HepG2 (cell line): Measurements from ENCODE around the gene NCOA3. TPM values are rescaled to one million over a fixed set of nuclear protein-coding genes. Genes with fewer than 3 reads are reported as not detected.

Experiments used
- ATM ChIP-seq: fragments of 450-650 bp; IDR thresholded peaks from 2 replicates; pipeline ENCODE4 v1.7.1; 2017; ENCODE audit warnings: mild to moderate bottlenecking, borderline replicate concordance
- FLYWCH1 ChIP-seq: sonication (generic); formaldehyde crosslinking; IDR thresholded peaks from 2 replicates; pipeline ENCODE4 v1.8.1; 2023; ENCODE audit warnings: mild to moderate bottlenecking, missing genetic modification reagents
- FOXA1 ChIP-seq, 2 experiments: fragments of 450-650 bp in 1 of 2; sonication (generic) in 1 of 2; formaldehyde crosslinking in 1 of 2; IDR thresholded peaks; 2 replicates each; pipeline versions ENCODE4 v1.4.0 to v1.6.1; 2016 to 2020; ENCODE audit warnings: missing genetic modification reagents in 1 of 2
- FOXK1 ChIP-seq: sonication (generic); formaldehyde crosslinking; IDR thresholded peaks from 2 replicates; pipeline ENCODE4 v1.4.0; 2020; ENCODE audit warnings: low read depth, missing genetic modification reagents, borderline replicate concordance
- FOXM1 ChIP-seq: sonication (generic); formaldehyde crosslinking; IDR thresholded peaks from 2 replicates; pipeline ENCODE4 v1.5.0; 2020; ENCODE audit warnings: missing genetic modification reagents
- GZF1 ChIP-seq: sonication (generic); formaldehyde crosslinking; IDR thresholded peaks from 2 replicates; pipeline ENCODE4 v1.5.1; 2020; ENCODE audit warnings: mild to moderate bottlenecking, missing genetic modification reagents
- KDM3A ChIP-seq: IDR thresholded peaks from 2 replicates; pipeline ENCODE4 v1.6.1; 2018; ENCODE audit warnings: low read depth, missing compliant biosample characterization
- LCORL ChIP-seq, 2 experiments: fragments of 450-650 bp in 1 of 2; sonication (generic) in 1 of 2; formaldehyde crosslinking in 1 of 2; IDR thresholded peaks; 2 replicates each; pipeline versions ENCODE4 v1.5.0 to v1.6.1; 2017 to 2020; ENCODE audit warnings: antibody characterized with exemption in 1 of 2, missing genetic modification reagents in 1 of 2
- MIER3 ChIP-seq: IDR thresholded peaks from 2 replicates; pipeline ENCODE4 v1.6.1; 2016; ENCODE audit warnings: missing compliant biosample characterization, borderline replicate concordance
- NAIF1 ChIP-seq: sonication (generic); formaldehyde crosslinking; IDR thresholded peaks from 2 replicates; pipeline ENCODE4 v1.5.0; 2020; ENCODE audit warnings: mild to moderate bottlenecking, missing genetic modification reagents, borderline replicate concordance
- TSC22D2 ChIP-seq: sonication (generic); formaldehyde crosslinking; IDR thresholded peaks from 2 replicates; pipeline ENCODE4 v1.5.1; 2020; ENCODE audit warnings: missing genetic modification reagents, mild to moderate bottlenecking, borderline replicate concordance
- ZNF234 ChIP-seq: sonication (generic); formaldehyde crosslinking; conservative IDR thresholded peaks from 2 replicates; pipeline ENCODE4 v1.5.1; 2020; ENCODE audit warnings: mild to moderate bottlenecking, missing genetic modification reagents
- ZNF235 ChIP-seq: sonication (generic); formaldehyde crosslinking; IDR thresholded peaks from 2 replicates; pipeline ENCODE4 v1.8.1; 2023; ENCODE audit warnings: mild to moderate bottlenecking, missing genetic modification reagents, borderline replicate concordance
- ZNF317 ChIP-seq: sonication (generic); formaldehyde crosslinking; IDR thresholded peaks from 2 replicates; pipeline ENCODE4 v1.5.0; 2020; ENCODE audit warnings: mild to moderate bottlenecking, missing genetic modification reagents
- ZNF432 ChIP-seq: sonication (generic); formaldehyde crosslinking; IDR thresholded peaks from 2 replicates; pipeline ENCODE4 v1.5.0; 2020; ENCODE audit warnings: missing genetic modification reagents, mild to moderate bottlenecking, borderline replicate concordance
- ZNF589 ChIP-seq: sonication (generic); formaldehyde crosslinking; conservative IDR thresholded peaks from 2 replicates; pipeline ENCODE4 v1.8.0; 2022; ENCODE audit warnings: mild to moderate bottlenecking, moderate library complexity, missing genetic modification reagents
- ZNF674 ChIP-seq: sonication (generic); formaldehyde crosslinking; IDR thresholded peaks from 2 replicates; pipeline ENCODE4 v1.5.0; 2020; ENCODE audit warnings: low read depth, mild to moderate bottlenecking, missing genetic modification reagents
- ZNF7 ChIP-seq: IDR thresholded peaks from 2 replicates; pipeline ENCODE4 v1.6.1; 2016; ENCODE audit warnings: missing biosample characterization, missing genetic modification reagents
- ZNF703 ChIP-seq: sonication (generic); formaldehyde crosslinking; IDR thresholded peaks from 2 replicates; pipeline ENCODE4 v1.5.1; 2020; ENCODE audit warnings: missing genetic modification reagents, mild to moderate bottlenecking, moderate library complexity, borderline replicate concordance
- ZNF768 ChIP-seq: sonication (generic); formaldehyde crosslinking; IDR thresholded peaks from 2 replicates; pipeline ENCODE4 v1.4.0; 2020; ENCODE audit warnings: missing genetic modification reagents
- polyA plus RNA-seq, 8 experiments: library from polyadenylated mRNA; depleted of rRNA in 3 of 8; stranded (reverse) in 7 of 8; unstranded in 1 of 8; fragments of >200 nt; fragmentation: Illumina TruSeq in 4 of 8; extraction: Trizol in 4 of 8; gene quantifications; 2 replicates each; pipeline versions ENCODE4 v1.2.1 to v1.2.3, GENCODE V29; 2011 to 2016; ENCODE audit warnings: low read depth in 4 of 8, missing spikeins in 1 of 8, mixed read lengths in 1 of 8; ENCODE audit not compliant: insufficient read depth in 1 of 8
- total RNA-seq, 5 experiments: library from RNA; depleted of rRNA; stranded (reverse); fragments of >200 nt; fragmentation: Illumina TruSeq; extraction: Trizol; gene quantifications; 2 replicates each; pipeline ENCODE4 v1.2.3, GENCODE V29; 2016; ENCODE audit warnings: low read depth in 1 of 5
- TF ChIP-seq, protein P1 (sequence below): sonication (generic); formaldehyde crosslinking; IDR thresholded peaks from 2 replicates; pipeline ENCODE4 v1.8.0; 2022; ENCODE audit warnings: missing genetic modification reagents, mild to moderate bottlenecking, moderate library complexity, borderline replicate concordance
- TF ChIP-seq, protein P2 (sequence below): sonication (generic); formaldehyde crosslinking; IDR thresholded peaks from 2 replicates; pipeline ENCODE4 v1.4.0; 2020; ENCODE audit warnings: mild to moderate bottlenecking, missing genetic modification reagents, borderline replicate concordance
- TF ChIP-seq, protein P3 (sequence below): sonication (generic); formaldehyde crosslinking; IDR thresholded peaks from 2 replicates; pipeline ENCODE4 v1.5.0; 2020; ENCODE audit warnings: mild to moderate bottlenecking, missing genetic modification reagents

The NCOA3 gene
- total and polyA plus RNA-seq, 2 of the 13 experiments (the other 11 are each of a cell fraction or from before 2014, with no cell fraction given) = 35.0 to 56.8 TPM

DNA sequence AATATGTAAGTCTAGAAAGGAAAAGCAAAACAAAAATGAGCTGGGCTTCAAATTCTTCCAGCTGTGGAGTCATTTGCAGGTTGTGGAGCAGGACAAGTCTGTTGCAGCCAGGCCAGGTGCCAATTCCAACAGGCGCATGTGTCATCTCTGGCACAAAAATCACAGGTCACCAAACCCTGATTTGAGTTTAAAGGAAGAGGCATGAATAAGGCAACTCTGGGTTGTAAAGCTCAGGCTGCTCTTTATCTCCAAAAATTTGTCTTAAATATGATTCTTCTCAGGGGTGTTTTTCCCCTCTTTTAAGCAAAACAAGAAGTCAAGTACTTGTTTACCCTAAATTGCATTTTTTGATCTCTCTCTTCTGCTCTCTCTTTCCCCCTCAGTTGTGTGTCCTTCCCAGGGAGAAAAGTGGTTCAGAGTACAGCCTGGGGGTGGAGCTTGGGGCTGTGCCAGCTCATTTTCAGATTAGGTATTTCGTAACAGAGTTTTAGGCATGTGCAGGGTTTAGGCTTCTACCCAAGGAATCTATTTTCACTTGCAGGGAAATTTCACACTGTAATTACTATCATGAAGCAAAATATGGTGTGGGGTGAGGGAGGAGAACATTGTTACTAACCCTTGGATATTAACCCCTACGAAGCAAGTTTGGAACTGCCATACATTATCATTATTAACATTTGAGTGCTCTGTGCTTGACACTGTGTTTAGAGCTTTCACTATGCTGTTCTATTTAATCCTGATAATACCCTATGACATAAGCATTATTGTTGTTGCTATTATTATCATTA lies 8.3 kb upstream of the NCOA3 start (continued):
- TF ChIP-seq, protein P1, sequence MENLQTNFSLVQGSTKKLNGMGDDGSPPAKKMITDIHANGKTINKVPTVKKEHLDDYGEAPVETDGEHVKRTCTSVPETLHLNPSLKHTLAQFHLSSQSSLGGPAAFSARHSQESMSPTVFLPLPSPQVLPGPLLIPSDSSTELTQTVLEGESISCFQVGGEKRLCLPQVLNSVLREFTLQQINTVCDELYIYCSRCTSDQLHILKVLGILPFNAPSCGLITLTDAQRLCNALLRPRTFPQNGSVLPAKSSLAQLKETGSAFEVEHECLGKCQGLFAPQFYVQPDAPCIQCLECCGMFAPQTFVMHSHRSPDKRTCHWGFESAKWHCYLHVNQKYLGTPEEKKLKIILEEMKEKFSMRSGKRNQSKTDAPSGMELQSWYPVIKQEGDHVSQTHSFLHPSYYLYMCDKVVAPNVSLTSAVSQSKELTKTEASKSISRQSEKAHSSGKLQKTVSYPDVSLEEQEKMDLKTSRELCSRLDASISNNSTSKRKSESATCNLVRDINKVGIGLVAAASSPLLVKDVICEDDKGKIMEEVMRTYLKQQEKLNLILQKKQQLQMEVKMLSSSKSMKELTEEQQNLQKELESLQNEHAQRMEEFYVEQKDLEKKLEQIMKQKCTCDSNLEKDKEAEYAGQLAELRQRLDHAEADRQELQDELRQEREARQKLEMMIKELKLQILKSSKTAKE = no peak
- TF ChIP-seq FOXM1 (CRISPR knock-in tag) = no peak
- no peak; the same call in 1 of the 2 replicates for TF ChIP-seq TSC22D2 (CRISPR knock-in tag)
- no peak for TF ChIP-seq ZNF235 (CRISPR knock-in tag)
- no peak for TF ChIP-seq ZNF317 (CRISPR knock-in tag)
- TF ChIP-seq FOXA1 (IDR thresholded peaks at IDR 0.05) = no peak
- no peak for TF ChIP-seq FOXA1 (CRISPR knock-in tag; IDR thresholded peaks at IDR 0.05)
- no peak for TF ChIP-seq GZF1 (CRISPR knock-in tag)
- TF ChIP-seq NAIF1 = peak; percentile 40; the same call in 1 of the 2 replicates
- 0 out of 2 replicates have a peak, but pooled peaks have one; percentile 18 for TF ChIP-seq KDM3A (CRISPR knock-in tag)
- peak; percentile 84; the same call in 1 of the 2 replicates for TF ChIP-seq FLYWCH1 (CRISPR knock-in tag)
- TF ChIP-seq ZNF7 (CRISPR knock-in tag) = no peak
- TF ChIP-seq FOXK1 (CRISPR knock-in tag) = peak; percentile 53; the same call in 1 of the 2 replicates
- TF ChIP-seq LCORL (IDR thresholded peaks at IDR 0.05) = peak; percentile 75
- TF ChIP-seq LCORL (CRISPR knock-in tag; IDR thresholded peaks at IDR 0.05) = peak; percentile 92
- no peak for TF ChIP-seq ZNF674
- TF ChIP-seq ATM = no peak
- TF ChIP-seq, protein P2, sequence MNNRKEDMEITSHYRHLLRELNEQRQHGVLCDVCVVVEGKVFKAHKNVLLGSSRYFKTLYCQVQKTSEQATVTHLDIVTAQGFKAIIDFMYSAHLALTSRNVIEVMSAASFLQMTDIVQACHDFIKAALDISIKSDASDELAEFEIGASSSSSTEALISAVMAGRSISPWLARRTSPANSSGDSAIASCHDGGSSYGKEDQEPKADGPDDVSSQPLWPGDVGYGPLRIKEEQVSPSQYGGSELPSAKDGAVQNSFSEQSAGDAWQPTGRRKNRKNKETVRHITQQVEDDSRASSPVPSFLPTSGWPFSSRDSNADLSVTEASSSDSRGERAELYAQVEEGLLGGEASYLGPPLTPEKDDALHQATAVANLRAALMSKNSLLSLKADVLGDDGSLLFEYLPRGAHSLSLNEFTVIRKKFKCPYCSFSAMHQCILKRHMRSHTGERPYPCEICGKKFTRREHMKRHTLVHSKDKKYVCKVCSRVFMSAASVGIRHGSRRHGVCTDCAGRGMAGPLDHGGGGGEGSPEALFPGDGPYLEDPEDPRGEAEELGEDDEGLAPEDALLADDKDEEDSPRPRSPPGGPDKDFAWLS (CRISPR knock-in tag) = no peak
- no peak for TF ChIP-seq ZNF589 (CRISPR knock-in tag)
- no peak for TF ChIP-seq ZNF768 (CRISPR knock-in tag)
- TF ChIP-seq ZNF703 (CRISPR knock-in tag) = no peak
- TF ChIP-seq ZNF234 = no peak
- TF ChIP-seq, protein P3, sequence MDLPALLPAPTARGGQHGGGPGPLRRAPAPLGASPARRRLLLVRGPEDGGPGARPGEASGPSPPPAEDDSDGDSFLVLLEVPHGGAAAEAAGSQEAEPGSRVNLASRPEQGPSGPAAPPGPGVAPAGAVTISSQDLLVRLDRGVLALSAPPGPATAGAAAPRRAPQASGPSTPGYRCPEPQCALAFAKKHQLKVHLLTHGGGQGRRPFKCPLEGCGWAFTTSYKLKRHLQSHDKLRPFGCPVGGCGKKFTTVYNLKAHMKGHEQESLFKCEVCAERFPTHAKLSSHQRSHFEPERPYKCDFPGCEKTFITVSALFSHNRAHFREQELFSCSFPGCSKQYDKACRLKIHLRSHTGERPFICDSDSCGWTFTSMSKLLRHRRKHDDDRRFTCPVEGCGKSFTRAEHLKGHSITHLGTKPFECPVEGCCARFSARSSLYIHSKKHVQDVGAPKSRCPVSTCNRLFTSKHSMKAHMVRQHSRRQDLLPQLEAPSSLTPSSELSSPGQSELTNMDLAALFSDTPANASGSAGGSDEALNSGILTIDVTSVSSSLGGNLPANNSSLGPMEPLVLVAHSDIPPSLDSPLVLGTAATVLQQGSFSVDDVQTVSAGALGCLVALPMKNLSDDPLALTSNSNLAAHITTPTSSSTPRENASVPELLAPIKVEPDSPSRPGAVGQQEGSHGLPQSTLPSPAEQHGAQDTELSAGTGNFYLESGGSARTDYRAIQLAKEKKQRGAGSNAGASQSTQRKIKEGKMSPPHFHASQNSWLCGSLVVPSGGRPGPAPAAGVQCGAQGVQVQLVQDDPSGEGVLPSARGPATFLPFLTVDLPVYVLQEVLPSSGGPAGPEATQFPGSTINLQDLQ (CRISPR knock-in tag) = no peak
- TF ChIP-seq ZNF432 (CRISPR knock-in tag) = no peak
- TF ChIP-seq MIER3 = 0 out of 2 replicates have a peak, but pooled peaks have one; percentile 39
